Right lung (tissue), 10 donors: ENCODE results near the gene PIK3CB. TPM values are rescaled to one million over a fixed set of nuclear protein-coding genes. Genes with fewer than 3 reads are reported as not detected.

Source experiments
- DNase-seq, 2 donors: peaks; one replicate each; pipeline ENCODE4 v3.0.0-alpha.2; 2013
- long read RNA-seq, 8 donors: transcript quantifications; one replicate each; lab custom pipeline, GENCODE V29; 2026
- polyA plus RNA-seq, 5 donors: library from polyadenylated mRNA; unstranded; fragments of 120-200 nt; gene quantifications; one replicate each; pipeline versions ENCODE4 v1.2.1 to v1.2.3, GENCODE V29; 2013; ENCODE audit warnings: inconsistent platforms in 1 of 5, low replicate concordance in 1 of 5; ENCODE audit not compliant: insufficient read length in 5 of 5, insufficient read depth in 1 of 5

The PIK3CB gene
- polyA plus RNA-seq: 10 to 100 TPM; 11.0 to 16.1 (median 15.0) TPM
- long read RNA-seq, donor 1, full-length matches to known transcripts: 1 of 6 reads
- long read RNA-seq, donor 1, partial matches to known transcripts: 5 of 6 reads
- long read RNA-seq, donor 1, other reads (novel, unspliced or antisense): 0 of 6 reads
- long read RNA-seq, donor 2: 0 reads
- long read RNA-seq, donor 3: 0 reads
- long read RNA-seq, donor 4: 0 reads
- long read RNA-seq, donor 5, partial matches to known transcripts: 0 of 1 reads
- long read RNA-seq, donor 5, other reads (novel, unspliced or antisense): 0 of 1 reads
- long read RNA-seq, donor 6: 0 reads
- long read RNA-seq, donor 7, partial matches to known transcripts: 0 of 1 reads
- long read RNA-seq, donor 7, other reads (novel, unspliced or antisense): 0 of 1 reads
- long read RNA-seq, donor 8: 0 reads

DNA sequence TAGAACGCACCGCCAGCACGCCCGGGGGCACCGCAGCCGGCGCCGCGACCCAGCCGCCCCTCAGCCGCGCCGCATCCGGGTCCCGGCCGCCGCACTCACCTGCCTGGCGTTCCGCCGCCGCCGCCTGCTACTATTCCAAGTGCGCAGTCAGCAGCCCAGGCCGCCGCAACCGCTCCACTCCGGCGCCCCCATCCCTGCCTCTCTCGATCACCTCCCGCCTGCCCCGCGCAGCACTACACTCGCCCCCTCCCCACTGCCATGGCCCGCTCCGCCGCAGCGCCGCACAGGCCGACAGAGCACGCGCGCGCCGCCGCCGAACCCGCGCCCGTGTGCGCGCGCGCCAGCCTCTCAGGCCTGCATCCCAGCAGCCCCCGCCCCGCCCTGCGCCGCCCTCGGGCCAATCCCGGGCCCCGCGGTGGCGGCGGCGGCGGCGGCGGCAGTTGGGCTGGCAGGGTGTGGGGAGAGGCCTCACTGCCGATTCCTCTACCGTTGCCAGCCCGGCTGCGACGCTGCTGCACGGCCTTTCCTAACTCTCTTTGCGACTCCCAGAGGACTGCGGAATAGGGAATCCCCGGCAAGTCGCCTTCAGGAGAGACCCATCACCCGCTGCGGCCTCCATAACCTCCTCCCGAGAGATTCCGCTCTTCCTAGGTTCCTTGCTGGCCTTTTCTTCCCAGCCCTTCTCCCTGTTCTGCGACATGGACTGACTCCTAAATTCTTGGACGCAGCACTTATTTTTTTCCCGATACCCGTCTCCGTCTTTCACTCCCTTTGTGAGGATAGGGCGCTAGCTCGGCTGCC, at the start of gene PIK3CB:
TSS of gene PIK3CB (minus strand) at position 333 of the 801 bp plus-strand sequence. CDS start 75,585 bp downstream, outside the sequence.
- peak; percentile 83 to 86 for DNase-seq

GRCh38 chr3:138881233-138881632, 46.5 kb upstream of the PIK3CB start:
- DNase-seq: no peak

DNA sequence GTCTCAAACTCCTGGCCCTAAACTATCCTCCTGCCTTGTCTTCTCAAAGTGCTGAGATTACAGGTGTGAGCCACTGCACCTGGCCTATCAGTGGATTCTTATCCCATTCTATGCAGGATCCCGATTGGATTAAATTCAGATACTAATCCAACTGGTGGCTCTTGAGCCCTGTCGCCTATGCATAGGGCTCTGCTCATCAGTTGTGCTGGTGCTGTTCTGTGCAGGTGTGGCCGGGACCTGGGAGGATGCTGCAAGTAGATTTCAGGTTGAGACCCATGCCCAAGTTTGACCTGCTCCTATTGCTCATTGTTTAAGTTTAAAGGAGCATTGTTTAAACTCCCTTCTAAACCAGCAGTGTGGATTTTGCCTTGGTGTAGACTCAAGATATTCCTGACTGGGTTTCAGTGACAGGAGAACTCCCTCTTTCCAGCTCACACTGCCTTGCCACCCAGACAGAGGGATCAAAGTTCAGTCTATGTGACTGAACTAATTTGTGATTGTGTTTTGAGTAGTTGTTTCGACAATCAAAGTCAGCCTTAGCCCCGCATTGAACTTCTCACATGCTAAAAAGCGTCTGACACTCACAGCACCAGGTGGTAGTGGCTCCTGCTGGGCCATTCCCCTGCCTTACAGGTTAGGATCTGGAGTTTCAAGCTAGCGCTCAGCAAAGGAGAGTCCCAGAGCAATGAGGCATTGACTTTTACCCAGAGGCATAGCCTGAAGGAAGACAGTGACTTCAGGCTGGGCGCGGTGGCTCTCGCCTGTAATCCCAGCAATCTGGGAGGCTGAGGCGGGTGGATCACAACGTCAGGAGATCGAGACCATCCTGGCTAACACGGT, 45.0 kb upstream of the PIK3CB start:
- no peak for DNase-seq

- no peak for DNase-seq
Measured at GRCh38 chr3:138877226-138877625, 42.5 kb upstream of the PIK3CB start.

DNA sequence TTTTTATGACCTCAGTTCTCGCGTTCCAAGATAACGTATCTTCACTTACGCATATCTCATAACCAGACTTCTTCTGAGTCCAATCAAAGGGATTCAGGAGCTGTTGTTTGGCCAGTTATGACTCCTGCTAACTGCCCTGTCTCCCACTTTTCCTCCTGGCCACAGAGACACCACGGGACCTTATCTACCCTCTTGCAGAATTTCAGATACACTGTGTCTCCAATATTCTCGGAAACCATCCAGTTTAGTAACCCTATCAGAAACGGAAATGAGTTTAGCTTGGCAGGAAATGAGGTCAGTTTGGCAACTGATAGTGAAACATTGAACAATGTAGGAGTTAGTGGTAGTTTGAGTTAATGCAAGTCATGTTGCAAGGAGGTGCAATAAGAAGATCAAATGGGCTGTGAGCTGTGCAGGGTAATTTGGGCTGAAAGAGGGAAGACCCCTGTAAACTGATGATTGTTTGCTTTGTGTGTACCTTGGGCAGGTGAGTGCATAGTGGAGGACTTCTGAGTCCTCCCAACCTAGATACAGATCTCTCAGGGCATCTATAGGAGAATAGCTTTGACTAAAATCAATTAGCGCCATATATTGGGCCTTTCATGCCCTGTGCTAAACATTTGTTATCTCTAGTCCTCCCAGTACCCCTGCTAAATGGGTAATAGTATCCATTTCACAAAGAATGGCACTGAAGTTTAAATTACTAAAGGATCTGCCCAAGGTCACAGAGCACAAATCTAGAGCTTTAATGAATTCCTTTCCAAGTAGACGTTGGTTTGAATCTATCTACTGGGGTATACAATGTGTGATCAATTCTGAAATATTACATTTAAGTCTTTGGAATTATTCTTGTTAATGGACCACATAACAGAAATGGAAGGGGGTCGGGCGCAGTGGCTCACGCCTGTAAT, 41.3 kb upstream of the PIK3CB start:
- no peak for DNase-seq

DNA sequence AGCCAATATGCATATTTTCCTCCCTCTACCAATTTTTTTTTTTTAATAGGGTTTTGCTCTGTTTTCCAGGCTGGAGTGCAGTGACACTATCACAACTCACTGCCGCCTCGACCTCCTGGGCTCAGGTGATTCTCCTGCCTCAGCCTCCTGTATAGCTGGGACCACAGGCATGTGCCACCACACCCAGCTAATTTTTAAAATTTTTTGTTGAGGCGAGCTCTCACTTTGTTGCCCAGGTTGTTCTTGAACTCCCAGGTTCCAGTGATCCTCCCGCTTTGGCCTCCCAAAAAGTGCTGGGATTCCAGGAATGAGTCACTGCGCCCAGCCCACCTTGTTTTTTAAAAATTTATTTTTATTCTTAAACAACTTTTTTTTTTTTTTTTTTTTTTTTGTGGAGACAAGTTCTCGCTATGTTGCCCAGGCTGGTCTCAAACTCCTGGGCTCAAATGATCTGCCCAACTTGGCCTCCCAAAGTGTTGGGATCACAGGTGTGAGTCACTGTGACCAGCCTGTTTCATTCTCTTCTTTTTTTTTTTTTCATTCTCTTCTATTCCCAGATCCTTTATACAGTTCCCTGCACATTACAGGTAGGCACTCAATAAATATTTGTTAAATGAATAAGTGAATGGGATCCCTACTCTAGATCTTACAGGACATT, 40.5 kb upstream of the PIK3CB start:
- no peak for DNase-seq

DNA sequence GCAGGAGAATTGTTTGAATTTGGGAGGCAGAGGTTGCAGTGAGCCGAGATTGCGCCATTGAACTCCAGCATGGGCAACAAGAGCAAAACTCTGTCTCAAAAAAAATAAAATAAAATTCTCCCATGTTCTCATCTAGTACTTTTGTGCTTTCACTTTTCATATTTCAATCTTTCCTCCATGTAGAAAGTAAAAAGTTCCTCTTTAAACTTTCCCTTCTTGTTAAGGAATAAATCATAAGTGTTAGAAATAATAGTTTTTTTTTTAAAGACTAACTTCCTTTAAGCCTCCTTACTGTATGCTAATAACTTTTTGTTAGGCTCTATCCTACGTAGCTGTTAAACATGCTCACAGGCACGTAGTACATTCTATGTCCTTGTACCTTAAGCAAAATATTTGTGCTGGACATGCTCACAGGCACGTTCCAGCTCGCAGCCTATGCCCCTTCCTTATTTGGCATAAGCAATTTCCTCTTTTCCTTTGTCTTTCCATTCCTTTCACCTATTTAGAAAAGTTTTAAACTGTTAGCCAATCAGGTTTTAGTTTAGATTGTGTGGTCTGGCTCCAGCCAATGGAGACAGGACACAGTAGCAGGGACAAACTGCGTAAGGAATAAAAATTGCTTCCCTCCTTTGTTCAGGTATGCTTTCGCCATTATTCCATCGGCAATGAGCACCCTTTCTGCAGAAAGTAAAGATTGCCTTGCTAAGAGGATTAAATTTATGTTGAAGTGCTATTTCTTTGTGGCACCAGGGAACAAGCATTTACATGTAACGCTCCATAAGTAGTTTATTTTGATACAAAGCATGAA, 38.9 kb upstream of the PIK3CB start:
- DNase-seq: no peak

DNA sequence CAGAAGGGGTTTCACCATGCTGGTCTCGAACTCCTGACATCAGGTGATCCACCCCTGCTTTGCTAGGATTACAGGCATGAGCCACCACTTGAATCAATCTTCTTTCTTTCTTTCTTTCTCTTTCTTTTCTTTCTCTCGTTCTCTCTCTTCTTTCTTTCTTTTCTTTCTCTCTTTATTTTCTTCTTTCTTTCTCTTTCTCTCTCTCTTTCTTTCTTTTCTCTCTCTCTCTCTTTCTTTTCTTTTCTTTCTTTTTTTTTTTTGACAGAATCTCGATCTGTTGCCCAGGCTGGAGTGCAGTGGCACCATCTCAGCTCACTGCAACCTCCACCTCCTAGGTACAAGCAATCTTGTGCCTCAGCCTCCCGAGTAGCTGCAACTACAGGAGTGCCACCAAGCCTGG, 37.9 kb upstream of the PIK3CB start:
- no peak for DNase-seq

- DNase-seq: no peak
Measured at GRCh38 chr3:138867996-138868395, 33.3 kb upstream of the PIK3CB start.

- DNase-seq: no peak
Measured at GRCh38 chr3:138863776-138864113, 29.0 kb upstream of the PIK3CB start.

DNA sequence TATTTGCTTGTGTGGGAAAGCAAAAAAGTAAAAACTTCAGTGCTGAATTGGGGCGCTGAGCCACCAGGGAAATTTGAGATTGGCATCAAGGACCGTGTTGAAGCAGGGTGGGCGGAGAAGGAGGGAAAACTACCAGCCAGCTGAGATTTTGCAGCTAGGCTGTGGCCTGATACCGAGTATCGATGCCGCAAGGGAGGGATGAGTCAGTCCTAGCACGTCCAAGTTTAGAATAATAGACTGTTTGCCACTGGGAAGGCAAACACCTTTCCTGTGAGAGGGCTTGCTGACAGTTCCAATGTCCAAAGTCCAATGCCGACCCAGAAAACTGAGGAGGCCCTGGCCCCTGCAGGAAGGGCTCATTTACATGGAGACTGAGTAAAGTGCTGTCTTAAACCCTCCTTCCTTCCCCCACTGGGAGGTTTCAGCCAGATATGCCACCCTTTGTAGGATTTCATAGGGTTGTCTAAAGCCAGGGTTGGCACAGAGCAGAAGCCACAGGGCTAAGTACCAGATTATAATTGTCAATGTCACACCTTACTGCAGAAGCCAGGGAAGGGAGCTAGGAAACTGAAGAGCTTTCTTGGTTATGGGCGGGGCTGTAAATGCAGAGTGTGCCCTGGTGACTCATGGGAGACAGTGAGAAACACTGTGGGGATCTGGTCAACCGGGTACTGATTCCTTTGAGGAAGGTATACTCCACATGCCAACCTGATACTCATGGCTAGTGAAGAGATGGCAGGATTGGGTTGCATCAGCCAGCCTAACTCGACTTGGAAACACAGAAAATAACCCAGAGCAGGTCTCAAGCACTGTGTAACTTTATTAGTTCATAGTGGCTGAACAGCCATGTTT, 28.4 kb upstream of the PIK3CB start:
- no peak for DNase-seq

GRCh38 chr3:138862531-138862923, 27.8 kb upstream of the PIK3CB start:
- no peak for DNase-seq

DNA sequence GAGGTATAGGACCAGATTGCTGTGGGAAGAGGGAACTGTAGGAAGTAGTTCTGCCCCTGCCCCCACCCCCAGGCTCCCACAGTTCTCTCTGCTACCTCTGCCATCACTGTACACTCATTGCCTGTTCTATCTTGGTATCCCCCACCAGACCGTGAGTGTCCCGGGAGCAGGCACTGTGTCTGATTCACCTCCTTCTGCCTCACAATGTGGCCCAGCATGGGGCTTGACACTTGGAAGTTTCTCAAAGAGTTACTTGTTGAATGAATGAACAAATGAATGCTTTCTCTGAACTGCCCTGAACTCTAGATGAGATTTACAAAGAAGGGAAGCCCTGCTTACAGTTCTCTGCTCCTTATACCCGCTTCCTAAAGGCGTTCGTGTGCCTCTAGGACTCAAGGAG, 27.1 kb upstream of the PIK3CB start:
- no peak for DNase-seq

GRCh38 chr3:138856799-138857198, 22.1 kb upstream of the PIK3CB start:
- no peak for DNase-seq

DNA sequence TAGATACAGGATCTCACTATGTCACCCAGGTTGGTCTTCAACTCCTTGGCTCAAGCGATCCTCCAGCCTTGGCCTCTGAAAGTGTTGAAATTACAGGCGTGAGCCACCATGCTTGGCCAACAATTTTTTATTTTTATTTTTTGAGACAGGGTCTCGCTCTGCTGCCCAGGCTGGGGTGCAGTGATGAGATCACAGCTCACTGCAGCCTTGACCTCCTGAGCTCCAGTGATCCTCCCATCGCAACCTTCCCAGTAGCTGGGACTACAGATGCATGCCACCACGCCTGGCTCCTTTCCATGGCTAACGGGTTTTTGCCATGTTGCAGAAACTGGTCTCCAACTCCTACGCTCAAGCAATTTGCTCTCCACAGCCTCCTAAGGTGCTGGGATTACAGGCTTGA, 20.2 kb upstream of the PIK3CB start:
- DNase-seq: no peak

- DNase-seq: no peak
Measured at GRCh38 chr3:138854204-138854603, 19.5 kb upstream of the PIK3CB start.

- DNase-seq: no peak
Measured at GRCh38 chr3:138850151-138850550, 15.4 kb upstream of the PIK3CB start.

DNA sequence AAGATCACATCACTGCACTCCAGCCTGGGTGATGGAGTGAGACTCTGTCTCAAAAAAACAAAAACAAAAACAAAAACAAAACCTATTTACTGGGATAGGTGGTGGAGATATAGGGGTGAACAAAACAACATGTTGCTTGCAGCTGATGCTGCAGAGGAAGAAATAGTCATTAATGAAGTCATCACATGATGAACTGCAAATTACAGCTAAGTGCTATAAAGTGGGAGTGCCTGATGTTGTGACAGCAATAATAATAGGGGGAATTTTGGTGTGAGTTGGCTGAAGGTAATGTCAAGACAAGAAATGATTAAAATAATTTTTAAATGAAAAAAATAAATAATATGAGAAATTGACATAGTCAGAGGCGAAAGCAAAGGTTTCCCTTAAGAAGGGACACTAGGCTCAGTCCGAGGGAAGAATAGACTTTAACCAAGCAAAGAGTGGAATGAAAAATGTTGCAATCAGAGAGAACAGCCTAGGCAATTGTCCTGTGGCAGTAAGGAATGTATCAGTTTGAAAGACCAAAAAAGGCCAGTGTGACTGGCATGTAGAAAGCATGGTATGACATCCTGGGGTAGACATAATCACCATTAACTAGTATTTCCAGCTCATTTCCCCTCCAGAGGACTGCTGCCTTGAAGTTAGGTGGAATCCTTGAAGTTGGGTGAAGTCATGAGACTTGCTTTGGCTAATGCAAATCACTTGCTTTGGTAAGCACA, 14.7 kb upstream of the PIK3CB start:
- no peak for DNase-seq
